Measurements from ENCODE around the gene ABHD12B.
A peak's percentile ranks its signal among the peaks of the same experiment; 100 is the strongest.

ABHD12B gene, protein sequence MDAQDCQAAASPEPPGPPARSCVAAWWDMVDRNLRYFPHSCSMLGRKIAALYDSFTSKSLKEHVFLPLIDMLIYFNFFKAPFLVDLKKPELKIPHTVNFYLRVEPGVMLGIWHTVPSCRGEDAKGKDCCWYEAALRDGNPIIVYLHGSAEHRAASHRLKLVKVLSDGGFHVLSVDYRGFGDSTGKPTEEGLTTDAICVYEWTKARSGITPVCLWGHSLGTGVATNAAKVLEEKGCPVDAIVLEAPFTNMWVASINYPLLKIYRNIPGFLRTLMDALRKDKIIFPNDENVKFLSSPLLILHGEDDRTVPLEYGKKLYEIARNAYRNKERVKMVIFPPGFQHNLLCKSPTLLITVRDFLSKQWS

DNA sequence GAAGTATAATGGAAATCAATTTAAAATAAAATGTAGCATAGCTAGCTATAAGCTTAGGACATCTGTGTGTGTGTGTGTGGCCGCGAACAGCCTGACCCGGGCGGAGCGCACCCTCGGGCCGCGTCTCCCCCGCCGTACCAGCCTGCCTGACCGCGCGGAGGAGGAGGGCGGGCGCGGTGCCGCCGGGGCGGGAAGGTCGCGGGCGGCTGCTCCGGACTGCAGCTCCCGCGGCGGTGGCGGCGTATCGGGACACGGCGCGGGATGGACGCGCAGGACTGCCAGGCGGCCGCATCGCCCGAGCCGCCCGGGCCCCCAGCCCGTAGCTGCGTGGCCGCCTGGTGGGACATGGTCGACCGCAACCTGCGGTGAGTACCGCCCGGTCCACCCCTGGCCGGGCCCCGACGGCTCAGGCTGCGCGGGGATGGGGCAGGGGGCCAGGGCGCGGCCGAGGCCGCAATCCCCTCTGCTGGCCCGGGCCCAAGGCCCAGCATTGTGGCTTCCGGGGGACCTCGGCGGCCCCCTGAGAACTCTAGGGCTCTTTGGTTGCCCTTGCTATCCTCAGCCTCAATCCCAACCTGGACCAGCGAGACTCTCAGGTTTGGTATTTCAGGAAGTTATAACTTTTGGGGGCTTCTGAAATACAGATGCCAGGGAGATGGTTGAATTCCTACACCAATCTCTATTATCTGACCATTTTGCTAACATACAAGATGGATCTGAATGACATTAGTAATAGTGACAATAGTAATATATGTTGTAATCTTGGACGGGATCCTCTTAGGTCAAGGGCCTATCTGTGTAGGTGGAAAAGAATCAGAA, at the start of gene ABHD12B:
TSS of gene ABHD12B (plus strand) at position 140 of the 819 bp plus-strand sequence. CDS start at position 262, 122 bp downstream.
- DNase-seq = no peak

DNA sequence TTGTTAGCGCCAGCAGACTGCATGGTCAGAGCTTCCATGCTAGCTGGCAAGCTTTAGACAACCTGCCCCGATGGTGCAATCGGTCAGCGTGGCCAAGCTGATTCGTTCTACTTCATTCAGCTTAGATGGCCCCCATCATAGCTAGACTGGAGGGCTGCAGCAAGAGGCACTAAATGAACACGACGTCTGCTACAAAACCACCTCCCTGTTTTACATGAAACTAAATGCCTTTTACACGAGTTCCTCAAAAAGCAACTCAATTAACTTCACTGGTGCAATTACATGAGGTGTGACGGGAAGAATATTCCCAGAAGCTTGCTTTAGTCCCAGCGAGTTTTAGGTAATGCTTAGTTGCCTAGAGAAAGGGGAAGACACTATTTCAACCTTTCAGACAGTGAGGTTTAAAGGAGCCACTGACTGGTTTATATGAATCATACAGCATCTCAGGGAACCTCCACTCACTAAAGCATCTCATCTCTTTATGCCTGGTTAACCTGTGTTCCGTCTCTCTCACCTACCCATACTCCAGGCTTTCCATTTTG, 49.3 kb upstream of the ABHD12B start:
- peak; percentile 51 for DNase-seq

DNA sequence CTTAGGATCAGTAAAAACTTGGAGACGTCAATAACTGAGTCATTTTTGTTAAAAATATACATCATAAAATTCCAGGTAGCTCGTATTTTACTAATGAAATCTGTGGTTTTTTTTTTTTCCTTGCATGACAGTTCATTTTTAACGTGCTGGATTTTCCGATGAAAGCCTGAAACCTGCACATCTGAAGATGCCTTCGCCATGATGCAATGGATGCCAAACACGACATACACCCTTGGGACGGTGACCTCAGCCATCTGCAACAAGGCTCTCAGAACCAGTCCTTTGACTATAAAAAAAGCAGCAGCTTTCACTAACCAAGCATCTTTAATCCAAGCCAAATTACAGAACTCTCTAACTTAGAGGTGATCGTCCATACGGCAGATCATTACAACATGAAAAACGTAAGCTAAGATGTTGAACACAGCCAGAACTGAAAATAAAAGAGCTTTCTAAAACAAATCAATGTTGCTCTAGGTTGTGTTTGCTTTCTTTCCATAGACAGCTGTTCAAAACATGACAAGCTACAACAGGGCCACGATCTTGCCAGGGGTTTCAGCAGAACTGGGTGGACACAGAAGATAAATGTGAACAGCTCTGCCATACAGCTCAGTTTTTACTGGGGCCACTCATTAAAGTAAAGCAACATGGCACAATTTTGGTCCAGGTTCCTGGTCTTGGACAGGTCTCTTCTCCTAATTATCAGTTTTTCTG, 48.6 kb upstream of the ABHD12B start:
- no peak for DNase-seq

DNA sequence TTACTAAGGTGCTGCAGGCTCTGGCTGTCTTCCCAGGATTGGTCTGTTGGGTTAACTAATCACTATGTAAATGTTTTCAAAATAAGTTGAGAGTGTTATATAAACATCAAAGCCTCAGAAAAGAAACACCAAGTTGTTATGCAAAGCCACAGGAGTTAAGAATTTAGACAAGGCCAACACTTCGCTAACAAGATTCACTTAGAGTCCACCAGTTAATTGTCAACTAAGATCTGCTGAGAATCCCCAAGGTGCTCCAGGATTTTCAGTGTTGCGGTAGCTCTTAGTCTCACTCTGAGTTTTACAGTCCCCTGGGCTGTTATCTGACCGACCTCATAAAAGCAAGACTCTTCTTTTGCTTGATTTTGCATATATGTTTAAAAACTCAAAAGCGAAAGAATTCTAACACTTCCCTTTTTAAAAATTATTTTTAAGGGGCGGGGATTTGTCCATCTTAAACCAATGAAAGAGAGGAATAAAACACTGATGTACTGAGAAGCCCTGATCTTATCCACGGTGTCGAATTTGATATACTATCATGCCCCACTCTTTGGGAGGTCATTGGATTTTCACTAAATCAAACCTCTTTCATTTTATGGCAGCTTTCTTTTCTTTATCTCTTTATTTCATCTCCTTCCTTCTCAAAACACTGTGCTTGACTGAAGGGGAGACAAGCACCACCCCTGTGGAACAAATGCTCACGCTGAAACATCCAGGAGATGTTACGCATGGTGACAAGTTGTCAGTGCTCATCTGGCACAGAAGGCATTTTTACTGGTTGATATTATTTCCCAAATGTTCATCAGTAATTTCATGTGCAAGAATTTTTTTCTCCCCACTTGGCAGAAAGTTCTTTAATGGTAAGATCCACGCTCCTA, 47.9 kb upstream of the ABHD12B start:
- peak; percentile 26 for DNase-seq

DNA sequence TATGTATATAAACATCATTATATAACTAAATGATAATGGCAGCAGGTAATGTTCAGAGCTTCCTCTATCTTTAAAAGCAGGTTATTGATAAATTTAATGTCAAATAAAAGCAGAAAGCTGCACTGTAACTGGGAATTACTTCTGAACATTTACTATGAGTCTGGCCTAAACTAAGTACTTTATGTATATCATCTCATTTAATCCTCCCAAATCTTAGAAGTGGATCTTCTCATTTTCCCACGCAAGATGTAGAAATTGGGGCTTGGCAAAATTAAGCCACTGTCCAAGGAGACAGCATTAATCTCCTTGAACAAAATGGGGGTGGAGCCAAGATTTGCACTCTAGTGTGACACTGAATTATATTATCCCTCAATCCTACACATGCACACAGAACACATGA, 46.5 kb upstream of the ABHD12B start:
- DNase-seq = no peak

DNA sequence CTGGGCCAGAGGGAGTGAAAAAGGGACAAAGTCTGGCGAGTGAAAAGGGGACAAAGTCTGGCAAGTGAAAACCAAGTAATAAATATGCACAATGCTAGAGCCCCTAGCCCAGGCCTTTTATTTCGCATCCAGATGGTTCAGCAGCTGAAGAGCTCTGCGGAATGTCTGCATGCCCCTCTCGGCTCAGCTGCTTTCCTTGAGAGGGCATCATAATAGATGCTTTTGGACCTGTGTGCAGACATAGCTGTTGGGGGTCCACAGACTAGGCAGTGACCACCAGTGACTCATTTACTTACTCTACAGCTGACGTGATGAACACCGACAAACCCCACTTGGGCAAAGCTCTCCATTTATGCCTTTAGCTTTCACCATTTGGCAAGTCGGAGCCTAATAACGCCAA, 45.2 kb upstream of the ABHD12B start:
- no peak for DNase-seq

DNA sequence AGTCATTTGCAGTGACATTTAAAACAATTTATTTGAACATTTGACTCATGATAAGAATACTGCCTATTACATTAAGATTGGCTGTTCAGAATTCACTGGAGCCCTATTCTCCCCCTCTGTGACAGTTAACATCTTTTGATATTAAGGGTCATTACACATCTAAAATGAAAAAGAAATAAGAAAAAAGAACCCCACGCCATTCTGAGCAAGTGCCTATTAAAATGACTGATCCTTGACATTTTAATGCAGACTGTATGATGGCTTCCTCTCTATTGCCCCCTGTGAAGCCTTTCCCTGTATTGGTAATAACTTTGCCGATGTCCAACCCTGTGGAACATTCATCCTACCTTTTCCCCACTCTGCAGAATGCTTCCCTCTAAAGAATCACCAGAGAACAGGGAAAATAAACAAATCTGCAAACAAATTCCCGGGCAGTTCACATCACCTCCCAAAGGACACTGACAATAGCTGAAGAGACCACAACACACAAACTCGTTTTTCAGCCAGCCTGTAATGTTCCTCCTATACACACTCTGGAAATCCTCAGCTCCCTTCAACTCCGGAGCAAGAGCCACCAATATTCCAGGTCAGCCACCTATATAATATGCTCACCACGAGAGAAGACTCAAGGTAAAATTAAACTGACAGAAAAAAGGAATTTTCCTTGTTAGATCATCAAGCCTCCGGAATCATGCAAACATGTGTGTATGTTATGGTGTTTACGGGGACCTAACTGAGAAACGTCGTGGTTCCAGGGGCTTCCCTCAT, 42.9 kb upstream of the ABHD12B start:
- no peak for DNase-seq

DNA sequence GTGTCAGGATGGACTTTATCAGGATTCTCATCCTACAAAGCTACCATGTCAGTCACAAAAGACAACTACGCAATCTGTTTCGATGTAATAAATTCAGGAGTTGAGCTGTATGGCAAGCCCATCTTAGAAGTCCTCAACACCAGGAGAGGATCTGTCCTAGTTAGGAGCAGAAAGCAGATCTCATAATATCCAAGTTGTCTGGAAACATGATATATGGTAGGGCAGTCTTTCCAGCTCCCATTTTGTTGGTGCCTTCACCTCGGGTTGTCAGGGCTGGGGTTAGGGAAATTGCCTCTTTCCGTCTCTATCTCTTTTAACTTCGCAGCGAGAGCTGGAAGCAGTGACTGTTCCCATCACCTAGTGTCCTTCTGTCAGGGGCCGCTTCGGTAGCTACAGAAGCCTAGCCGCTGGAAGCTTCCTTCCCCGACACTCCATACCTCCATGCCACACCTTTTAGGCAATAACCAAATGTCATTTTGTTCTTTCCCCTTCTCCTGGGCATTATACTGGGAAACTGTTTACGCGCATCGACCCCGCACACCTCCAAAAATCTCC, 42.3 kb upstream of the ABHD12B start:
- no peak for DNase-seq

DNA sequence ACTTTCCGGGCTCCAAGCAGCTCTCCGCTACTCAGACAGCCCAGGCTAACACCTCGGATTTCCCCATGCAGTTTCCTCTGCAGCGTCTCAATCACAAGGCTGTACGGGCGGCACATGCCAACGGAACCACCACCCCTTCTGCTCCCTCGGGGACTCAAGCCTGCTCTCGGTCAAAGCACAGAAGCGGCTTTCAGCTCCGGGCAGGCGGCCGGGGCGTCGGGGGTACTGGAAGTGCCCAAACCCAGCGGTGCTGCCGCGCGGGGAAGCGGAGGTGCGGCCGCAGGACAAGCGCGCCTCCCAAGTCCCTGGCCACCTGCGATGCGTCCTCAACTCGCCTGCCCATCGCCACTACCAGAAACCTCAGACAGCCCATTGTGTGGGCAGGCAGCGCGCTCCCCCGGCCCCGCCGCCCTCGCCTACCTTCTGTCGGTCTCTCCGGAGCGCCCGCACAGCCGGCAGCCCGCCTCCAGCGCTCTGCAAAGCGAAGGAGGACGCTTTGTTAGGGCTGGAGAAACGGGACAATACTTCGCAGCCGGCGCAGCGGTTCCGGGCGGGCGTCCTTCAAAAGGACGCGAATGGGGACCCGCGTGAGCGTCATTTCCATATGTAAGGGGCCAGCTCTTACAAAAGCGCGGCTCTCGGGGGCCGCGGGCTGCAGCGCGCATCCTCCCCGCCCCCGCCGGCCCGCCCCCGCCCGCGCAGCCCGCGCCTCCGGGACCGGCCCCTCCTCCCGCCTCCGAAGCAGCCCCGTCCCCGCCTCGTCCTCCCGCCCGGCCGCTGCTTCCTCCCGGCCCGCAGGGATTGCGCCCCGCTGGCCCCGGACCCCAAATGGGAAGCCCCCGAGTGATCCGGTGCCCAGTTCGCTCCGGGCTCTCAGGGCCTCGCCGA, 41.6 kb upstream of the ABHD12B start:
- peak; percentile 31 for DNase-seq

DNA sequence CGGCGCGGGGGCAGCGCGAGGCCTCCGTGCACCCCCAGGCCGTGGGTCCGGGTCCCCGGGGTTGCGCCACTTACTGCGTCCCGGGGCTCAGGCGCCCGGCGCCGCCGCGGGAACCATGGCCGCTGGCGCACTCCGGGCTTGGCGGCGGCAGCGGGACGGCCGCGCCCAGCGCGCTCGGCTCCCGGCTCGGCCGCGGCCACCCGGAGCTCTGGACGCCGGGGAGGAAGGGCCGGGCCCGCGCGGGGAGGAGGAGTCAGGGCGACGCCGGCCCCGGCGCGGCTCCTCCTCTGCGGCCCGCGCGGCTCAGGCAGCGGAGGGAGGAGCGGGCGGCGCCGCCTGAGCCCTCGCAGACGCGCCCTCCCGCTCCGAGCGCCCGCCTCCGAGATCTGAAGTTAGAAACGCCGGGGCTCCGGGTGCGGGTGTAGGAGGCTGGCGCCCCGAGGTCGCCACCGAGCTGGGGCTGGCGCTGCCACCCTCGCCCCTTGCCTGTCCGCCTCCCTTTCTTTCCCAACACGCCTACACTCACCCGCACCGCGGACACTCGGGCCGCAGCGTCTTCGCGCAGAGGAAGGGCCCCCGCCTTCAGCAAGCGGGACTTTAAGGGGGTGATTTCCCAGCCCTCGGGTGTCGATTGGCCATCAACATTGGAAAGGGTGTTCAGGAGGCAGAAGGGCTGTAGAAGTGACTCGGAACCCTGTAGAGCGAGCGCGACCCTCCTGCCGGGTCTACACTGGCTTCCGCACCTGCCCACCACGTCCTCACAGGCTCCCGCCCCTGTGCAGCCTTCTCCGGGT, 40.7 kb upstream of the ABHD12B start, which contains the start of gene NIN:
TSS of gene NIN (minus strand) at position 231 of the 794 bp plus-strand sequence. CDS start 9,106 bp downstream, outside the sequence.
- peak; percentile 59 for DNase-seq

DNA sequence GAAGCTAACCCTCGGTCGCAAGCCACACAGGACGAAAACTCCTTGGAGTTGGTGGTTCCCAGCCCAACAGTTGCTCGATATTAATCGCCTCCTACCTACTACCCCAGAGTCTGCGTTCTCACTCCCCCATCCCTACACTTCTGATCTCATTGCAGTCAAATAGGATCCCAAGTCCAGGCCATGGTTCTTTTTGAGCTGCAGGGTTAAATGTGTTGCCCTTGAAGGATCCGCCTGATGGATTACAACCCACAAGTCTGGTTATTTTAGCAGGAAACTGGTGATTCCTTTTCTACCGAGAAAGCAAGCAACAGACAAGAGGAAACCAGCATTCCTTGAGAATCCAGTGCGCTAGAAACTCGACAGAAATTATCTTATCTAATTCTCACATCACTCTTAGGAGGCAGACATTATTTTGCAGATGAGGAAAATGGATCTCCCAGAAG, 40.1 kb upstream of the ABHD12B start:
- no peak for DNase-seq

DNA sequence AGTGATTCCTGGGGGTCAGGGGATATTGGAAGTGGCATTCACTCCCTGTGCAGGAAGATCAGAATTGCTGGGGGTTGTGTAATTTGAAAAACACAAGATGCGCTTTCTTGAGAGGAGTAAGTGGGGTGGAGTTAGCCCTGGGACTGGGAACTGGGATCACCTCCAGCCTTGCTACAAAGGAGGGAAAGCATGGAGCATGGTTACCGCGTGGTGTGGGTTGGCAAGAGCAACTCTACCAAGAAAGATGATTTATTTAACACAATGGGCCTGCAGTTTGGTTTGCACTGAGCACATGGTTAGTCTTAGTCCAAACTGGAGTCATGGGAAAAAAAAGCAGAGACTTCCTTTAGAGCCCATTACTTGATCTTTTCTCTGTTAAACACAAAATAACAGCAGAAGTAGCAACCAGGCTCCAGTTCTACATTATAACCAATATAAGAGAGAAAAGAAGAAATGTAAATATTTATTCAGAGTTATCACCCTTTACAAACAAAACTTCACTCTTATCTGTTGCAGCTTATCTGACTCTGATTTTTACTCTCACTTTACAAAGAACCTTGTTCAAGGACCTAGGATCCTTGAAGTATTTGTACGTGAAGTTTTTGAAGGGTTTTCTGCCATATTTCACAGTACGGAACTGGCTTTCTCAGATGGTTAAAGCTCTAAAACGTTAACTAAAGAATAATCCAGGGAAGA, 38.8 kb upstream of the ABHD12B start:
- no peak for DNase-seq

DNA sequence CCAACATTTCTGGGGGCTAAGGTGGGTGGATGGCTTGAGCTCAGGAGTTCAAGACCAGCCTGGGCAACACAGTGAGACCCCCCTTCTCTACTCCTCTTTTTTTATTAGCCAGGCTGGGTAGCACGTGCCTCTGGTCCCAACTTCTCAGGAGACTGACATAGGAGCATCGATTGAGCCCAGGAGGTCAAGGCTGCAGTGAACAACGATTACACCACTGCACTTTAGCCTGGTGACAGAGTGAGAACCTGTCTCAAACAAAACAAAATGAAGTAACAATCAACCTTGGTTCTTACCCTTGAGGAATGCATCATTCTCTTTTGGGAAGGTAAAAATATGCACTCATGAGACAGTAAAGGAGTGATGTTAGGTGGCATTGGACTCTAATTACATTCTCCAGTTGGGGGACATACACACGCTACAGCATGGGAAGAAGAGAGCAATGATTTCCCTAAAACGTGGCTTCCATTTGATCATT, 37.0 kb upstream of the ABHD12B start:
- DNase-seq = no peak

DNA sequence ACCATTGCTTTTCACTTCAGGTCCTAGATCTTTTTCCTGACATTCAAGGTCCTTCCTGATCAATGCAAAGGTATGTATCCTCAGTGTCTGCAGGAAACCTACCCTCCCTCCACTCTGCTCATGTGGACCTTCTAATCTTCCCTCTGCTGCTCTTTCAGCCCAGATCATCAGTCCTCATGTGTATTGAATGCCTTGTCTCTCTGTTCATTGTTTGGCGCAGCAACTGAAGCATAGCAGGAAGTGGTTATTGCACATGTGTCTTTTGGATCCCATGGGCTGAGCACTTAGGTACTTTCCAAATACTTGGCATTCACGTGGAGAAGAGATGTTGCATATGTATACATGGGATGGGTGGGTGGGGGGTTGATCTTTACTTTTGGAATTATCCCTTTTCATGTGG, 36.6 kb upstream of the ABHD12B start:
- DNase-seq = peak; percentile 26

DNA sequence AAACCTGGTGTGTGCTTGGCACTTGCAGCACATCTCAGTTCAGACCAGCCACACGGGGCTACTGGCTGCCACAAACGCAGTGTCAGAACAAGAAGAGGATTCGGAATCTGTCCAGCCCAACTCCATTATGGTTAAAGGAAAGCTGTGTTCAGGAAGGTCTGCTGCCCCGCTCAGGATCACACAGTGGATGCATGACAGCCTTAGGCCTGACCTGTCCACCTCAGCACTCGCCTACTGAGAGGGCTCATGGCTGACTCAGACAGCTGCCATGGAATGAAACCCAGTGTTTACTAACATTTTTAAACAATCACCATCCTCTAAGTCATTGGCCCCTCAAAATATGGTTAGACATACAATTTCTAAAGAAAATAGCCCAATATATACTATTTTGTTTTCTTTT, 35.3 kb upstream of the ABHD12B start:
- DNase-seq = no peak

DNA sequence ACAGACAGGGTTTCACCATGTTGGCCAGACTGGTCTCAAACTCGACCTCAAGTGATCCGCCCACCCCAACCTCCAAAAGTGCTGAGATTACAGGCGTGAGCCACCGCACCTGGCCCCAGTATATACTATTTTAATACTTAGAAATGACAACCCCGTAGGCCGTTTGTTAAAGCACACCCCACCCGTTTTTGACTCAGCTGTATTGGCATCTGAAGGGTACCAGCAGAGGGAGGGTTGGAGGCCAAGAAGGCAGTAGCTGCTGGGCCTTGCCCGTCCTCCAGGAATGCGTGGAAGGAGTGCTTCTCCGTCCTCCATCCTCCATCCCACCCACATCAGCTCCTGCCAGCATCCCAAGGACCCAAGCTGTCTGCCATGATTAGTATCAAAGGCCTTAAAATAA, 34.6 kb upstream of the ABHD12B start:
- no peak for DNase-seq

DNA sequence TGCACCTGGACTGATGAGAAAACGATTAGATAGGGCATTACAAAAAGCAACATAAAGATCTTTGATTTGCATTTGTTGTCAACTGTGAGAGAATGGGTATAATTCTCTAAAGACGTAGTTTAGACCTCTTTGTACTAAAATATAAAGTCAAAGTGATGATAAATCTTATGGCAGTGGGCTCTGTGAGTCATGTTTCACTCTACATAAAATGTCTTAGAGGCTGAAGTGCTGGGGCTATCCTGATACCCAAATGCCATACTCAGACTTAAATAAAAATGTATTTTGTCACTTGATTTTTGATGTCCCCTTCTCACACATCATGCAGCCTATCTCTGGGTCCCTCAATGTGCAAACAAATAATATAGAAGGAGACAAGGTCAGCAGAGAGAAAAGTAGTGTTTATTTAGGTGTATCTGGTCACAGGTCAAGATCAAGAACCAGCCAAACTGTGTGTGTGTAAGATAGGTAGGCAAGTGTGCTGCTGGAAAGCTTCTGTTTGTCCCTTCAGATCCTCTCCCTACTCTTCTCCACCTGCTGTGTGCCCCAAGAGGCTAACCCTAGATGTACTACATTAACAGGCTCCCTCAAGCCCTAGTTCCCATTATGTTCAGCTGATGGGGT, 33.9 kb upstream of the ABHD12B start:
- DNase-seq = no peak

DNA sequence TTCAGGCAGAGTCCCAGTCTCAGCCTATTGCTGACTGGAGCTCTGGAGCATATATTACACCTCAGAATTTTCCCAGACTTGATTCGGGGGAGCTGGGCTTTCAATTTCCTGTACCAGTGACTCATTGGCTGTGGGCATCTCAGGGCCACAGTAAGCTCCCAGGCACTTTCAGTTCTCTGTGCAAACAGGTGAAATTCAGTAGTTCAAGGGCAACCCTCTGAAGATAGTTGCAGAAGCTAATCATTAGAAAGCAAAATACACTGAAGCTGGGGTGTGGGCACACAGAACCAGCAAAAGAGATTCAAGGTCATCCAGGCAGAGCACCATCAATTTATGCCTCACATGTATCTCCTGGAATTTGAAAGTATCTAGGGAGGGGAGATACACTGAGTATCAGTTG, 32.8 kb upstream of the ABHD12B start:
- DNase-seq = peak; percentile 33

All from MV-4-11 (cell line).